Ishikawa (cell line): ENCODE measurements around the gene CD74.

Experiments
- CEBPB ChIP-seq: IDR thresholded peaks from 2 replicates; pipeline ENCODE4 v1.6.1; 2012
- CREB1 ChIP-seq: IDR thresholded peaks from 2 replicates; pipeline ENCODE4 v1.6.1; 2012; ENCODE audit warnings: low read depth
- EP300 ChIP-seq: IDR thresholded peaks from 2 replicates; pipeline ENCODE4 v1.6.1; 2012; ENCODE audit warnings: borderline replicate concordance
- MAX ChIP-seq: IDR thresholded peaks from 2 replicates; pipeline ENCODE4 v1.6.1; 2012
- REST ChIP-seq: IDR thresholded peaks from 2 replicates; pipeline ENCODE4 v1.6.1; 2012; ENCODE audit warnings: low read depth, mild to moderate bottlenecking
- TAF1 ChIP-seq: IDR thresholded peaks from 2 replicates; pipeline ENCODE4 v1.6.1; 2012; ENCODE audit warnings: low read depth, mild to moderate bottlenecking
- TCF12 ChIP-seq: IDR thresholded peaks from 2 replicates; pipeline ENCODE4 v1.6.1; 2012; ENCODE audit warnings: low read depth
- YY1 ChIP-seq: IDR thresholded peaks from 2 replicates; pipeline ENCODE4 v1.6.1; 2012; ENCODE audit warnings: low read depth

- no peak for TF ChIP-seq REST
- no peak for TF ChIP-seq CREB1
- TF ChIP-seq CEBPB, result no peak
- no peak for TF ChIP-seq TAF1
- no peak for TF ChIP-seq MAX
- TF ChIP-seq TCF12, result no peak
- TF ChIP-seq YY1, result no peak
- no peak for TF ChIP-seq EP300
These were observed 8.2 kb downstream of the CD74 start for GRCh38 chr5:150404535-150404934.
